RWPE2 (cell line): ENCODE measurements around the gene TGIF2.
"Not testable (repeated sequence)": the region's sequence is repeated elsewhere in the genome, so short reads cannot be mapped to it uniquely, and the experiment has no call there.

ENCODE experiments used
- ATAC-seq: fragments of 200-7000 bp; cut with Tn5 transposase; 3 replicates; pipeline ENCODE4 v1.9.1; 2021; ENCODE audit warnings: low read depth
- DNase-seq: peaks from one replicate; pipeline ENCODE4 v3.0.0-alpha.2; 2020; ENCODE audit warnings: low spot score
- H3K27ac ChIP-seq: fragments of 450-650 bp; 2 replicates; pipeline ENCODE4 v1.5.1; 2017; ENCODE audit warnings: mild to moderate bottlenecking; ENCODE audit not compliant: poor library complexity, severe bottlenecking
- H3K27me3 ChIP-seq: fragments of 250-450 bp; sonication (Bioruptor Pico); 2 replicates; pipeline ENCODE4 v1.5.1; 2021; ENCODE audit warnings: mild to moderate bottlenecking, moderate library complexity; ENCODE audit not compliant: insufficient read depth, poor library complexity, severe bottlenecking
- H3K36me3 ChIP-seq: fragments of 250-450 bp; sonication (Bioruptor Pico); 2 replicates; pipeline ENCODE4 v1.5.1; 2020; ENCODE audit warnings: low read depth, mild to moderate bottlenecking, moderate library complexity
- H3K4me1 ChIP-seq: fragments of 250-450 bp; sonication (Bioruptor Pico); 2 replicates; pipeline ENCODE4 v1.5.1; 2021; ENCODE audit warnings: mild to moderate bottlenecking, moderate library complexity; ENCODE audit not compliant: insufficient read depth, poor library complexity, severe bottlenecking
- H3K4me3 ChIP-seq: fragments of 250-450 bp; sonication (Bioruptor Pico); 2 replicates; pipeline ENCODE4 v1.5.1; 2021; ENCODE audit warnings: mild to moderate bottlenecking, moderate library complexity; ENCODE audit not compliant: severe bottlenecking
- H3K9me3 ChIP-seq: fragments of 250-450 bp; sonication (Bioruptor Pico); 2 replicates; pipeline ENCODE4 v1.5.1; 2021; ENCODE audit warnings: mild to moderate bottlenecking, moderate library complexity; ENCODE audit not compliant: severe bottlenecking
- TF ChIP-seq, protein P1 (sequence below): fragments of 450-650 bp; IDR thresholded peaks from one replicate; pipeline ENCODE4 v1.5.1; 2017; ENCODE audit warnings: mild to moderate bottlenecking, moderate library complexity; ENCODE audit not compliant: poor library complexity, severe bottlenecking

The TGIF2 gene

DNA sequence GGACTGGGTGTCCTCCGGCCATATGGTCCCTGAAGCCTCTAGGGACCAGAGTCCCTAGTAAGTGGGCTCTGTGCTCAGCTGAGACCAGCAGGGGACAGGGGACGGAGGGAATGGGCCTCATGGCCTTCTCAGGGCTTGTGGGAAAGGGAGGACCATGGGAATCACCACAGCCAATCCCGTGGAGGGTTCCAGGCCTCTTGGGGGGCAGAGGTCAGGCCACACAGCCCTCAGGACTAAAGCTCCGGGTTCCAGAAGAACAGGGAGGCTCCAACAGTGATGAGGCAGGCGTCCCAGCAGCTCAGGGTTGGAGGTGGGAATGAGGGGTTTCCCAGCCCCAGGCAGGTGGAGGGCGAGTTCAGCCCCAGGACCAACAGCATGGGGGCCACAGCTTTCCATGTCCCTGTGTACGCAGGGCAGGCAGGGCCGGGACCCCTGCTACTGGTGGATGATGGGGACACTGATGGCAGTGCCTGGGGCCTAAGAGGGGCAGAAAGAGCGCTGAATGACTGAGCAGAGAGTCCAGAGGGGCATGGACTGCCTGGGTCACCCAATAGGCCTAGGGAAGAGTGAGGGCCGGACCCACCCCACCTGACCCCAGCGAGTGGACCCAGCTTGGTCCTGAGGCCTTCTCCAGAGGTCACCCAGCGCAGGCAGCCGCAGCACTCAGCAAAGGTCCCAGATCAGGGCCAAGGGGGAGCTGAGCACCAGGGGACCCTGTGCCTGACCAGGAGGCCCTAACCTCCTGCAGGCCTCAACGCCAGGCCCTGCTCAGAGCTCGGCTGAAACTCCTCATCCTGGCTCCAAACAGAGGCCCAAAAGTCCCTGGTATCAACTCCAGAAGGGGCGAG lies 23.2 kb upstream of the TGIF2 start:
- Histone ChIP-seq H3K4me3 (no peak overlapping the region), H3K27ac (no peak overlapping the region), H3K4me1 (no peaks in the 10 kb centered on the region), H3K36me3 (peaks cover 9% of the 10 kb centered on the region), H3K27me3 (no peaks in the 10 kb centered on the region), H3K9me3 (no peaks in the 10 kb centered on the region)
- ATAC-seq (peak; percentile 5), DNase-seq (no peak)
- TF ChIP-seq, protein P1, sequence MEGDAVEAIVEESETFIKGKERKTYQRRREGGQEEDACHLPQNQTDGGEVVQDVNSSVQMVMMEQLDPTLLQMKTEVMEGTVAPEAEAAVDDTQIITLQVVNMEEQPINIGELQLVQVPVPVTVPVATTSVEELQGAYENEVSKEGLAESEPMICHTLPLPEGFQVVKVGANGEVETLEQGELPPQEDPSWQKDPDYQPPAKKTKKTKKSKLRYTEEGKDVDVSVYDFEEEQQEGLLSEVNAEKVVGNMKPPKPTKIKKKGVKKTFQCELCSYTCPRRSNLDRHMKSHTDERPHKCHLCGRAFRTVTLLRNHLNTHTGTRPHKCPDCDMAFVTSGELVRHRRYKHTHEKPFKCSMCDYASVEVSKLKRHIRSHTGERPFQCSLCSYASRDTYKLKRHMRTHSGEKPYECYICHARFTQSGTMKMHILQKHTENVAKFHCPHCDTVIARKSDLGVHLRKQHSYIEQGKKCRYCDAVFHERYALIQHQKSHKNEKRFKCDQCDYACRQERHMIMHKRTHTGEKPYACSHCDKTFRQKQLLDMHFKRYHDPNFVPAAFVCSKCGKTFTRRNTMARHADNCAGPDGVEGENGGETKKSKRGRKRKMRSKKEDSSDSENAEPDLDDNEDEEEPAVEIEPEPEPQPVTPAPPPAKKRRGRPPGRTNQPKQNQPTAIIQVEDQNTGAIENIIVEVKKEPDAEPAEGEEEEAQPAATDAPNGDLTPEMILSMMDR = no peak

DNA sequence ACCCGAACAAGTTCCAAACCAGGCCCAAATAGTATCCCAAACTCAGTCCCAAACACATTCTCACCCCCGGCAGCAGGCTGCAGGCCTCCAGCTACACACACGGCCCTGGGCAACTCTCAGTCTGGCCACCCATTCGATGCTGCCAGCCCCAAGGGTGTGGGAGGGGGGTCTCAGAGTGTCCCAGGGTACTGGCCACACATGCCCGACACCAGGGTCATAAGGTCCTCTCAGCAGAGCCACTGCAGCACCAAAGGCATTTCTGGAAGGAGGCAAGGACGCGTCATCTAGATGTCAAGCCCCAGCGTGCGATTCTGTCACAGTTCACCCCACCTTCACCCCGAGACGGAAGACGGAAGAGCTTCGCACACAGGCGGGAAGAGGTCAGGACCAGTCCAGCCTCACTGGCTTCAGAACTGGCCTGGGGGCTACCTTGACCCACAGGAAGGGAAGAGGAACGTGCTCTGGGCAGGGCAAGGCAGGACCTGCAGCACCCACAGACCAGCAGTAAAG lies 22.6 kb upstream of the TGIF2 start:
- H3K27ac ChIP-seq = no peak overlapping the region
- H3K9me3 ChIP-seq = no peaks in the 10 kb centered on the region
- H3K4me1 ChIP-seq = no peaks in the 10 kb centered on the region
- peaks cover 9% of the 10 kb centered on the region for H3K36me3 ChIP-seq
- DNase-seq (no peak), ATAC-seq (peak; percentile 8; the same call in 2 of the 3 replicates)
- TF ChIP-seq, protein P1 = no peak
- H3K4me3 ChIP-seq = no peak overlapping the region
- no peaks in the 10 kb centered on the region for H3K27me3 ChIP-seq

DNA sequence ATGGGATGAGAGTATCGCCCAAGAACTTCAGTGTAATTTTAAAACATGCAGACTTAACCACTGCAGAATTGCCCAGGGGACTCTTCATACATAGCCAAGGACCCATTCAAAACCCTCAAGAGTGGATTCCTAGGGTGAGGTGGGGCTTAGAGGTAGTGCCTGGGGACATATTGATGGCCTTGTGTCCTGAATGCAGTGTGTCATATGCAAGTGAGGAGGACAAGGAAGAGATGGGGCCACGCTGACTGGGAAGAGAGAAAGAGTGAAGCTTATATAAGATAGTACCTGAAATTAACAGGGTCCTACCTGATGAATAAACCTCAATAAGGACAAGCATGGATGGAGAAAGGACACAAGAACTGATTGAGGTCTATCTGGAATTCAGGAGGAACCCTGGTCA lies 18.1 kb upstream of the TGIF2 start:
- TF ChIP-seq, protein P1 = no peak
- ATAC-seq = no peak

DNA sequence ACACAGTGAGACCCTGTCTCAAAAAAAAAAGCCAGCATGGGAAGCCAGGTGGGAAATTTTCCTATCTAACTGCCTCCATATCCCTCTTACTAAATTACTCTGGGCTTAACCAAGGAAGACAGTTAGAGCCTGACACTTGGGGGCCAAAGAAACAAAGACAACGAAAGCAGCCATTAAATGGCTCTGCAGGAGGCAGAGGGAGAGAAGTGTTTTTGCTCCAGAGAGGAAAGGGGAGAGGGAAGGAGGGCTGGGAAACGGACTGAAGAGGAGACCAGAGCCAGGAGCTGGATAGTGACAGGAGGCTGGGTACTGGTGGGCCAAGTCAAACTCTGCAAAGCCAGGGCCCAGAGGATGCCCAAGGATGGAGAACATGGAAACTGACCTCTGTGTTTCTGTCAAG lies 10.7 kb upstream of the TGIF2 start:
- Histone ChIP-seq H3K36me3 (no peaks in the 10 kb centered on the region), H3K4me3 (no peak overlapping the region), H3K27ac (no peak overlapping the region), H3K9me3 (peaks cover 6% of the 10 kb centered on the region), H3K4me1 (no peaks in the 10 kb centered on the region), H3K27me3 (no peaks in the 10 kb centered on the region)
- DNase-seq (no peak), ATAC-seq (no peak)
- TF ChIP-seq, protein P1 = no peak

More for the DNA sequence above, 18.1 kb upstream of the TGIF2 start:
- no peaks in the 10 kb centered on the region for H3K27me3 ChIP-seq
- H3K9me3 ChIP-seq = no peaks in the 10 kb centered on the region
- H3K4me3 ChIP-seq = no peak overlapping the region
- no peak overlapping the region for H3K27ac ChIP-seq
- no peak for DNase-seq
- no peaks in the 10 kb centered on the region for H3K4me1 ChIP-seq
- no peaks in the 10 kb centered on the region for H3K36me3 ChIP-seq

DNA sequence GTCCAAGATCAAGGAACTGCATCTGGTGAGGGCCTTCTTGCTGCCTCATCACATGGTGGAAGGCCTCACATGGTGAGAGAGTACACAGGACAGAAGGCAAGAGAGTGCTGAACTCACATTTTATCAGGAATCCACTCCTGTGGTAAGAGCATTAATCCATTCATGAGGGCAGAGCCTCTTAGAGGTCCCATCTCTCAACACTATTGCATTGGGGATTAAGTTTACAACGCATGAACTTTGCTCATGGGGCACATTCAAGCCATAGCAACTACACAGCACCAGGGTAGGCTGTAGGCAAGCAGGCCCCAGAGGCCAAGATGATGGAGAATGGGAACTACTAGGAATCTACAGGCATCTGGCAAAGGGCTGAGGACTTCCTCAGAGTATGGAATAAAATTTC lies 10.0 kb upstream of the TGIF2 start:
- TF ChIP-seq, protein P1 = no peak
- no peaks in the 10 kb centered on the region for H3K4me1 ChIP-seq
- H3K36me3 ChIP-seq = no peaks in the 10 kb centered on the region
- DNase-seq (no peak), ATAC-seq (no peak)
- no peak overlapping the region for H3K27ac ChIP-seq
- H3K4me3 ChIP-seq = no peak overlapping the region
- no peaks in the 10 kb centered on the region for H3K27me3 ChIP-seq
- H3K9me3 ChIP-seq = peaks cover 6% of the 10 kb centered on the region

DNA sequence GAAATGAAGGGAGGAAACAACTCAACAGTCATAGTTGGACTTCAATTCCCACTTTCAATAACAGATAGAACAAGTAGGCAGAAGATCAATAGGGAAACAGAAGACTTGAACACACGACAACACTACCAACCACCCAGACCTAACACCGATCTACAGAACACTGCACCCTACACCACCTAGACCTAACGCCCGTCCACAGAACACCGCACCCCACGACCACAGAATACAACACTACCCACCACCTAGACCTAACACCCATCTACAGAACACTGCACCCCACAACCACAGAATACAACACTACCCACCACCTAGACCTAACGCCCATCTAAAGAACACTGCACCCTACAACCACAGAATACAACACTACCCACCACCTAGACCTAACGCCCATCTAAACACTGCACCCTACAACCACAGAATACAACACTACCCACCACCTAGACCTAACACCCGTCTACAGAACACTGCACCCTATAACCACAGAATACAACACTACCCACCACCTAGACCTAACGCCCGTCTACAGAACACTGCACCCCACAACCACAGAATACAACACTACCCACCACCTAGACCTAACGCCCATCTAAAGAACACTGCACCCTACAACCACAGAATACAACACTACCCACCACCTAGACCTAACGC lies 9.2 kb upstream of the TGIF2 start:
- ATAC-seq, DNase-seq, H3K4me1 ChIP-seq, H3K36me3 ChIP-seq, H3K27ac ChIP-seq, H3K9me3 ChIP-seq, H3K27me3 ChIP-seq, H3K4me3 ChIP-seq: not testable (repeated sequence)

DNA sequence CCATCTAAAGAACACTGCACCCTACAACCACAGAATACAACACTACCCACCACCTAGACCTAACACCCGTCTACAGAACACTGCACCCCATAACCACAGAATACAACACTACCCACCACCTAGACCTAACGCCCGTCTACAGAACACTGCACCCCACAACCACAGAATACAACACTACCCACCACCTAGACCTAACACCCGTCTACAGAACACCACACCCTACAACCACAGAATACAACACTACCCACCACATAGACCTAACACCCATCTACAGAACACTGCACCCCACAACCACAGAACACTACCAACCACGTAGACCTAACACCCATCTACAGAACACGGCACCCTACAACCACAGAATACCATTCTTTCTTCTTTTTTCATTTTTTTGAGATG lies 8.7 kb upstream of the TGIF2 start:
- not testable (repeated sequence) for H3K27ac ChIP-seq, ATAC-seq

More for the DNA sequence above, 8.7 kb upstream of the TGIF2 start:
- H3K9me3 ChIP-seq, DNase-seq, H3K4me3 ChIP-seq, H3K4me1 ChIP-seq, H3K36me3 ChIP-seq, H3K27me3 ChIP-seq: not testable (repeated sequence)
